MG63 (cell line): Measurements from ENCODE around the gene ID3. TPM values are rescaled to one million over a fixed set of nuclear protein-coding genes. Genes with fewer than 3 reads are reported as not detected.
"Not testable (repeated sequence)": the region's sequence is repeated elsewhere in the genome, so short reads cannot be mapped to it uniquely, and the experiment has no call there.

Experiments used
- DNase-seq: peaks from one replicate; pipeline ENCODE4 v3.0.0-alpha.2; 2020
- H3K27me3 ChIP-seq: fragments of 250-450 bp; sonication (Bioruptor Pico); 2 replicates; pipeline ENCODE4 v1.5.1; 2020; ENCODE audit warnings: mild to moderate bottlenecking, moderate library complexity
- H3K36me3 ChIP-seq: fragments of 250-450 bp; sonication (Bioruptor Pico); 2 replicates; pipeline ENCODE4 v1.5.1; 2020; ENCODE audit warnings: mild to moderate bottlenecking, moderate library complexity
- H3K4me3 ChIP-seq: fragments of 250-450 bp; sonication (Bioruptor Pico); 2 replicates; pipeline ENCODE4 v1.5.1; 2020; ENCODE audit warnings: mild to moderate bottlenecking, moderate library complexity
- H3K9me3 ChIP-seq: fragments of 250-450 bp; sonication (Bioruptor Pico); 2 replicates; pipeline ENCODE4 v1.5.1; 2020; ENCODE audit warnings: mild to moderate bottlenecking, moderate library complexity
- total RNA-seq: library from RNA; depleted of rRNA; stranded (reverse); fragments of >200 nt; shearing (Covaris generic); gene quantifications from 2 replicates; pipeline ENCODE4 v1.2.3, GENCODE V29; 2014; ENCODE audit warnings: low replicate concordance

The ID3 gene
- total RNA-seq, 1 experiment from 2014 or later, result 463 TPM

GRCh38 chr1:23544444-23545389, 14.6 kb downstream of the ID3 start:
- Histone ChIP-seq H3K27me3 (no peaks in the 10 kb centered on the region), H3K9me3 (no peaks in the 10 kb centered on the region), H3K36me3 (no peaks in the 10 kb centered on the region), H3K4me3 (no peak overlapping the region)
- peak; percentile 59 for DNase-seq

GRCh38 chr1:23543707-23544443, 15.4 kb downstream of the ID3 start:
- Histone ChIP-seq H3K4me3 (no peak overlapping the region), H3K27me3 (no peaks in the 10 kb centered on the region), H3K9me3 (no peaks in the 10 kb centered on the region), H3K36me3 (no peaks in the 10 kb centered on the region)
- DNase-seq, result no peak

DNA sequence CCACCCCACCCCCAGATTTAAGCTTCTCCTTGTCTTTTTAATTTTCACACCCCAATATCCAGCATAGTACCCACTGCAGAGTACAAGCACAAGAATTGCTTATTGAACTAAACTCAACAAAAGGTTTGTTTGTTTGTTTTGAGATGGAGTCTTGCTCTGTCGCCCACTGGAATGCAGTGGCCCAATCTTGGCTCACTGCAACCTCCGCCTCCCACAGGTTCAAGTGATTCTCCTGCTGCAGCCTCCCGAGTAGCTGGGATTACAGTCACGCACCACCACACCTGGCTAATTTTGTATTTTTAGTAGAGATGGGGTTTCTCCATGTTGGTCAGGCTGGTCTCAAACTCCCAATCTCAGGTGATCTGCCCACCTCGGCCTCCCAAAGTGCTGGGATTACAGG, 16.4 kb downstream of the ID3 start:
- H3K4me3 ChIP-seq, DNase-seq, H3K27me3 ChIP-seq, H3K36me3 ChIP-seq, H3K9me3 ChIP-seq: not testable (repeated sequence)

- H3K4me3 ChIP-seq, result no peak overlapping the region
- H3K27me3 ChIP-seq, result no peaks in the 10 kb centered on the region
- DNase-seq, result peak; percentile 82
- H3K9me3 ChIP-seq, result no peaks in the 10 kb centered on the region
- H3K36me3 ChIP-seq, result no peaks in the 10 kb centered on the region
These were observed 19.5 kb downstream of the ID3 start for GRCh38 chr1:23539698-23540266.

DNA sequence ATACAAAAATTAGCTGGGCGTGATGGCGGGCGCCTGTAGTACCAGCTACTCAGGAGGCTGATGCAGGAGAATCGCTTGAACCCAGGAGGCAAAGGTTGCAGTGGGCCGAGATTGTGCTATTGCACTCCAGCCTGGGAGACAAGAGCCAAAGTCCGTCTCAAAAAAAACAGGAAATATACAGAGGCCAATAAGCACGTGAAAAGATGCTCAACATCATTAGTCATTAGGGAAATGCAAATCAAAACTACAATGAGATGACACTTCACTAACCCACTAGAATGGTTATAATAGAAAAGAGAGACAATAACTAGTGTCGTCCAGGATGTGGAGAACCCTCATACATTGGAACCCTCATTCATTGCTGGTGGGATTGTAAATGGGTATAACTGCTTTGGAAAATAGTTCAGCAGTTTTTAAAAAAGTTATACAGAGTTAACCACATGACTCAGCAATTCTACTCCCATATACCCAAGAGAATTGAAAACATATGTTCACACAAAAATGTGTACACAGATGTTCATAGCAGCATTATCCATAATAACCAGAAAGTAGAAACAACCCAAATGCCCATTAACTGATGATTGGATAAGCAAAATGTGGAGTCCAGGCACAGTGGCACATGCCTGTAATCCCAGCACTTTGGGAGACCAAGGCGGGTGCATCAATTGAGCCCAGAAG, 21.9 kb downstream of the ID3 start:
- Histone ChIP-seq H3K36me3 (no peaks in the 10 kb centered on the region), H3K9me3 (no peaks in the 10 kb centered on the region), H3K27me3 (no peaks in the 10 kb centered on the region), H3K4me3 (no peak overlapping the region)
- no peak for DNase-seq

- no peak for DNase-seq
- H3K27me3 ChIP-seq, result no peaks in the 10 kb centered on the region
- H3K36me3 ChIP-seq, result no peaks in the 10 kb centered on the region
- H3K9me3 ChIP-seq, result no peaks in the 10 kb centered on the region
- no peak overlapping the region for H3K4me3 ChIP-seq
These were observed 25.9 kb downstream of the ID3 start for GRCh38 chr1:23533246-23534023.

- DNase-seq, result no peak
- no peaks in the 10 kb centered on the region for H3K27me3 ChIP-seq
- H3K4me3 ChIP-seq, result peak overlapping the region; percentile 71
- H3K9me3 ChIP-seq, result no peaks in the 10 kb centered on the region
- H3K36me3 ChIP-seq, result no peaks in the 10 kb centered on the region; the same call in 1 of the 2 replicates
These were observed 27.7 kb downstream of the ID3 start for GRCh38 chr1:23531562-23532094.

GRCh38 chr1:23530747-23531561, 28.3 kb downstream of the ID3 start, which contains the start of gene E2F2:
Gene E2F2, minus strand, starts transcription at chr1:23531233. Its CDS starts 440 bp downstream, at chr1:23530793.
- Histone ChIP-seq H3K4me3 (peak within 1 kb of the TSS; percentile 71), H3K36me3 (no peaks in the 10 kb centered on the region; the same call in 1 of the 2 replicates), H3K27me3 (no peaks in the 10 kb centered on the region), H3K9me3 (no peaks in the 10 kb centered on the region)
- peak; percentile 85 for DNase-seq

DNA sequence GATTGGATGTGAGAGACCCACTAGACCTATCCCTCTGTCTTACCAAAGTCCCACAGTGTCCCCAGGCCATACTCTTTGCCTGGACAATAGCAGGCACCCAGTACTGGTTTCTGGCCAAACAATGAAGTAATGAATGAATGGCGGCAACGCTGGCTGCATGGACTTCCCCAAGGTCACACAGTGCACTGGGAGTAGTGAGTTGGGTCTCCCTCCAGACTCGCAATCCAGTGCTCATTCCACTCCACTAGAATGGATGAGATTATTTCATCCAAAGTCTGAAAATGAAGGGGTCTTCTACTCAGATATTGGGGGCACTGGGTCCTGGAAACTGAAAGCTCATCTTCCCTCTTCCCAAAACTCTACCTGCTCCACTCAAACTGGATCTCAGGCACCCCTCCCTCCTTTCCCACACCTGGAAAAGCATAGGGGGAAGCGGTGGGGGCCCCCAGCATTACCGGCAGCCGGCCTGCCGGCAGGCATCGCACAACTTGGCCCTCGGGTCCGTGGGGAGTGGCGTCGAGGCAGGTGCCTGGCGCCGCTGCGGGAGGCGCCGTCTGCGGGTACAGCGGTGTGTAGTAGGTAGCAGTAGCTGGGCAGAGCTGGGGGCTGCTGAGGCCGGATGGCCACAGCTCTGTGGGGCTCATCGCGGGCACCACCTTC, 29.1 kb downstream of the ID3 start:
- no peaks in the 10 kb centered on the region for H3K9me3 ChIP-seq
- no peak for DNase-seq
- no peaks in the 10 kb centered on the region; the same call in 1 of the 2 replicates for H3K36me3 ChIP-seq
- no peaks in the 10 kb centered on the region for H3K27me3 ChIP-seq
- peak overlapping the region; percentile 71 for H3K4me3 ChIP-seq

- Histone ChIP-seq H3K36me3 (no peaks in the 10 kb centered on the region; the same call in 1 of the 2 replicates), H3K4me3 (peak overlapping the region; percentile 71), H3K9me3 (no peaks in the 10 kb centered on the region), H3K27me3 (no peaks in the 10 kb centered on the region)
- DNase-seq, result peak; percentile 50
These were observed 29.9 kb downstream of the ID3 start for GRCh38 chr1:23529146-23530086.

DNA sequence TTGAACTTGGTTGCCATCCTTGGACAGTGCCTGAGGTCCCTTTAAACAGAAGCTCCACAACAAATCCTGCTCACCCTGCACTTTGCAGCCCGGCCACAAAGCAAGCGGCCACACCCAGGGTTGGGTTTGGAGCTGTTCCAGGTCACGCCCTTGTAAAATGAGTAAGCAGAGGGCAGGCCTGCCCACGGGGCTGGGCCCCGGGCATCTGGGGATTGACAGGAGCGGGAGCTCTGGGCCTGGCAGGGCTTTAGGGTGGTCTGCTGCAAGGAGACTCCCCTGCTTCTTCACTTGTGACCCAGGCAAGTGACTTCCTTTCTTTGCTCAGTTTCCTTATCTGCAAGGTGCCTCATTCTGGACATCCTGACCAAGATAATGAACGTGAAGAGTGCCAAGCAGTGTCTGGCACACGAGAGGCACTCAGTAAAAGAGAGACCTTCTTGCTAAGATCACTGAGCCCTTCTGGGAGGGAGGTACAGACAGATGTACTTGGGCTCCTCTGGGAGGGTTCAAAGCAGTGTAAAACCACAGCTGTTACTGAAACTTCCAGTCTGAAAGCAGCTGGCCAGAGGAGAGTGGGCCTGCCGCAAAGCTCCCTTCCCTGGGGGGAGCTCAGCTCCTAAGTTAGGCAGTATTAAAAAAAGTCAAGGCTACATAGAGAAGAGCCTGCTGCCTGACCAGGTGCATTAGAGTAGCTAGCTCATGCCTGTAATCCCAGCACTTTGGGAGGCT, 30.9 kb downstream of the ID3 start:
- peak; percentile 93 for DNase-seq

DNA sequence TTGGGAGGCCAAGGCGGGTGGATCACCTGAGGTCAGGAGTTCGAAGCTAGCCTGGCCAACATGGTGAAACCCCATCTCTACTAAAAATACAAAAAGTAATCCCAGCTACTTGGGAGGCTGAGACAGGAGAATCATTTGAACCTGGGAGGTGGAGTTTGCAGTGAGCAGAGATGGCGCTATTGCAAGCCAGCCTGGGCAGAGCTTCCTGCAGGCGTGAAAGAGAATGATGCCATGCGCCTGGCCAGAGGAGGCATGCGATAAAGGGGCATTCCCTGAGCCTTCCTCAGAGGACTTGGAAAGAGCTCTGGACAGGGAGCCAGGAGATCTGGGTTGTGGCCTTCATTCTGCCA, 31.4 kb downstream of the ID3 start:
- H3K36me3 ChIP-seq, result peaks cover 3% of the 10 kb centered on the region
- H3K27me3 ChIP-seq, result no peaks in the 10 kb centered on the region
- DNase-seq, result no peak
- no peak overlapping the region; the same call in 1 of the 2 replicates for H3K4me3 ChIP-seq
- H3K9me3 ChIP-seq, result no peaks in the 10 kb centered on the region

More for the DNA sequence above, 30.9 kb downstream of the ID3 start:
- Histone ChIP-seq H3K9me3 (no peaks in the 10 kb centered on the region), H3K27me3 (no peaks in the 10 kb centered on the region), H3K36me3 (peaks cover 3% of the 10 kb centered on the region), H3K4me3 (peak overlapping the region; percentile 11; the same call in 1 of the 2 replicates)

DNA sequence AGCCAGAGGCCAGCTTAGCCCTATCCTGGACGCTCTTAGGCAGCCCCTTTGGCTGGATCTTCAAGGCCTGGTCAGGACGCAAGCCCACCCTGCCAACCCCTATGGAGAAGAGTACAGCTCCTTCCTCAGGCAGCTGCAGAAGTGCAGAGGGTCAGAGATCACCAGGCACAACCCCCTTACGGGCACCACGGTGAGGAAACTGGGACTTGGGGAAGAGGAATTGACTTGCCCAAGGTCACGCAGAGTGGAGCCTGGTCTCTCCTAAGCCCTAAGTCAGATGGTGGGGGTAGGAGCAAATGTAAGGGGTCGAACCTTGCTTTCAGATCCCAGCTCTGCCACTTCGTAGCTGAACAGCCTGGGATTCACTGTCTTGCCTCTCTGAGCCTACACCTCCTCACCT, 31.9 kb downstream of the ID3 start:
- no peak overlapping the region for H3K4me3 ChIP-seq
- DNase-seq, result no peak
- no peaks in the 10 kb centered on the region for H3K27me3 ChIP-seq
- no peaks in the 10 kb centered on the region for H3K9me3 ChIP-seq
- H3K36me3 ChIP-seq, result peaks cover 3% of the 10 kb centered on the region
